ENCODE data around the gene BICDL2.

The BICDL2 gene

DNA sequence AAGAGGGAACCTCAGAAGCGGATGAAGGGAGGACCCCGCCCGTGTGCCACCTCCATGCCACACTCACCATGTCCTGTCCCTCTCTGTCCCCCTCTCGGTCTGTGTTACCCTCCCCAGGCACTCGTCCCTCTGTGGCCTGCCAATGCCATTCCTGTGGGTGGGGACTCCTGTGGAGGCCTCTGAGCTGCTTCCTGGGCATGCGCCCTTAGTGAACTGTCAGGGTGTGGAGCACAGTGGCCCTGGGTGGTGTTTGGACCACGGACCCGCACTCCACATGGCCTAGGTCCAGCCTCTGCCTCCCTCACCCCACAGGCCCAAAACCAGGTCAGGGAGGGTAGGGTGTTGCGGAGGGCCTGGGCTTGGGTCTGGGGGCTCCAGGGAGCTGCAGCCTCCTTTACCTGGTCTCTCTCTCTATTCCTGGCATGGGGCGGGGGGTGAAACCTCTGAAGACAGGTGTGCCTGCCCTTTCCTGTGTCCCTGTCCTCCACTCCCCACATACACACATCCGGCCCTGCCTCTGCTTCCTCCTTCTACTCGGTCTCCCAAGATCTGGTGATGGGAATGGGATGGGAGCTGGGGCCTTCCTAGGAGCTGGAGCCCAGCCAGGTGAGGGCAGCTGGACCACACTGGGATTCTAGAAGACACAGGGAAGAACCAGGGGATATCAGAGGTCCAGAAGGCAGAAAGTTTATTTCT, 45.0 kb downstream of the BICDL2 start:
- H3K9me3 ChIP-seq (ENCODE audit: control insufficient read depth in 2 of 2, low read length in 2 of 2) = no peaks in the 10 kb centered on the region
- no peaks in the 10 kb centered on the region for H3K36me3 ChIP-seq (ENCODE audit: control insufficient read depth in 2 of 2, insufficient read depth in 2 of 2, low read length in 2 of 2)
- H3K27ac ChIP-seq (ENCODE audit: low read length) = no peak overlapping the region
- no peak overlapping the region for H3K4me3 ChIP-seq (ENCODE audit: low read length in 2 of 2)
- no peak overlapping the region for H3K9ac ChIP-seq (ENCODE audit: low read length in 2 of 2)
- H3K4me1 ChIP-seq (ENCODE audit: control insufficient read depth, insufficient read depth, low read length) = no peaks in the 10 kb centered on the region
- H3K27me3 ChIP-seq (ENCODE audit: control insufficient read depth in 1 of 2, insufficient read depth in 2 of 2, low read length in 2 of 2) = peaks cover 5 to 6% of the 10 kb centered on the region in 2 donors

- Histone ChIP-seq H3K4me3 (ENCODE audit: low read length in 2 of 2) (no peak overlapping the region), H3K9me3 (ENCODE audit: control insufficient read depth in 2 of 2, low read length in 2 of 2) (no peaks in the 10 kb centered on the region), H3K27ac (ENCODE audit: low read length) (no peak overlapping the region), H3K36me3 (ENCODE audit: control insufficient read depth in 2 of 2, insufficient read depth in 2 of 2, low read length in 2 of 2) (no peaks in the 10 kb centered on the region), H3K9ac (ENCODE audit: low read length in 2 of 2) (no peak overlapping the region), H3K4me1 (ENCODE audit: control insufficient read depth, insufficient read depth, low read length) (no peaks in the 10 kb centered on the region), H3K27me3 (ENCODE audit: control insufficient read depth in 1 of 2, insufficient read depth in 2 of 2, low read length in 2 of 2) (peaks cover 5 to 6% of the 10 kb centered on the region in 2 donors)
Measured at GRCh38 chr16:2990891-2991290, 45.9 kb downstream of the BICDL2 start.

- Histone ChIP-seq H3K9ac (ENCODE audit: low read length in 2 of 2) (no peak overlapping the region), H3K4me1 (ENCODE audit: control insufficient read depth, insufficient read depth, low read length) (peaks cover 11% of the 10 kb centered on the region), H3K27ac (ENCODE audit: low read length) (no peak overlapping the region), H3K36me3 (ENCODE audit: control insufficient read depth in 2 of 2, insufficient read depth in 2 of 2, low read length in 2 of 2) (no peaks in the 10 kb centered on the region), H3K27me3 (ENCODE audit: control insufficient read depth in 1 of 2, insufficient read depth in 2 of 2, low read length in 2 of 2) (peaks cover 5 to 7% of the 10 kb centered on the region in 2 donors), H3K9me3 (ENCODE audit: control insufficient read depth in 2 of 2, low read length in 2 of 2) (no peaks in the 10 kb centered on the region), H3K4me3 (ENCODE audit: low read length in 2 of 2) (no peak overlapping the region)
Measured at GRCh38 chr16:2988590-2989099, 48.1 kb downstream of the BICDL2 start.

DNA sequence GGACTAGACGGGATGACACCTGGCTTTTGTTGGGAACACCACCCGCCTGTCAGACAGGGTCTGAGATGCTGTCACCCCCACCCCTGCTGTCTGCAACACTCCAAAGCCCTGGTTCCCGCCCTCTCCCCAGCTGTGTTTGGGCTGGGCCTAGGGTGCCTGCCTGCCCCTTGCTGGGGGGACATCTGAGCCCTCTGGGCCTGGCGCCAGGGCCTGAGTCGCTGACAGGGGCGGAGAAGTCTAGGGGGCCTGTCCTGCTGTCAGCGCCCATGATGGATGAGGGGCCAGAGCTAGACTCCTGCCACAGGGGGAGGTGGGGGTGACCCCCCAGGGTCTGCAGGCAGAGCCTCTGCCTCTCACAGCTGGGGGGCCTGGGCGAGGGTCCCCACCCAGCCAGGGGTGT, 48.9 kb downstream of the BICDL2 start:
- Histone ChIP-seq H3K27ac (ENCODE audit: low read length) (no peak overlapping the region), H3K4me1 (ENCODE audit: control insufficient read depth, insufficient read depth, low read length) (peaks cover 12% of the 10 kb centered on the region)

GRCh38 chr16:2987286-2987685, 49.5 kb downstream of the BICDL2 start:
- H3K27ac ChIP-seq (ENCODE audit: low read length) = no peak overlapping the region
- H3K4me3 ChIP-seq (ENCODE audit: low read length in 2 of 2) = no peak overlapping the region
- peaks cover 5 to 7% of the 10 kb centered on the region in 2 donors for H3K27me3 ChIP-seq (ENCODE audit: control insufficient read depth in 1 of 2, insufficient read depth in 2 of 2, low read length in 2 of 2)
- no peaks in the 10 kb centered on the region for H3K9me3 ChIP-seq (ENCODE audit: control insufficient read depth in 2 of 2, low read length in 2 of 2)
- H3K9ac ChIP-seq (ENCODE audit: low read length in 2 of 2) = no peak overlapping the region
- no peaks in the 10 kb centered on the region for H3K36me3 ChIP-seq (ENCODE audit: control insufficient read depth in 2 of 2, insufficient read depth in 2 of 2, low read length in 2 of 2)
- peaks cover 12% of the 10 kb centered on the region for H3K4me1 ChIP-seq (ENCODE audit: control insufficient read depth, insufficient read depth, low read length)

More for the DNA sequence above, 48.9 kb downstream of the BICDL2 start:
- Histone ChIP-seq H3K9ac (ENCODE audit: low read length in 2 of 2) (no peak overlapping the region), H3K27me3 (ENCODE audit: control insufficient read depth in 1 of 2, insufficient read depth in 2 of 2, low read length in 2 of 2) (peaks cover 5 to 7% of the 10 kb centered on the region in 2 donors), H3K9me3 (ENCODE audit: control insufficient read depth in 2 of 2, low read length in 2 of 2) (no peaks in the 10 kb centered on the region), H3K36me3 (ENCODE audit: control insufficient read depth in 2 of 2, insufficient read depth in 2 of 2, low read length in 2 of 2) (no peaks in the 10 kb centered on the region), H3K4me3 (ENCODE audit: low read length in 2 of 2) (no peak overlapping the region)

DNA sequence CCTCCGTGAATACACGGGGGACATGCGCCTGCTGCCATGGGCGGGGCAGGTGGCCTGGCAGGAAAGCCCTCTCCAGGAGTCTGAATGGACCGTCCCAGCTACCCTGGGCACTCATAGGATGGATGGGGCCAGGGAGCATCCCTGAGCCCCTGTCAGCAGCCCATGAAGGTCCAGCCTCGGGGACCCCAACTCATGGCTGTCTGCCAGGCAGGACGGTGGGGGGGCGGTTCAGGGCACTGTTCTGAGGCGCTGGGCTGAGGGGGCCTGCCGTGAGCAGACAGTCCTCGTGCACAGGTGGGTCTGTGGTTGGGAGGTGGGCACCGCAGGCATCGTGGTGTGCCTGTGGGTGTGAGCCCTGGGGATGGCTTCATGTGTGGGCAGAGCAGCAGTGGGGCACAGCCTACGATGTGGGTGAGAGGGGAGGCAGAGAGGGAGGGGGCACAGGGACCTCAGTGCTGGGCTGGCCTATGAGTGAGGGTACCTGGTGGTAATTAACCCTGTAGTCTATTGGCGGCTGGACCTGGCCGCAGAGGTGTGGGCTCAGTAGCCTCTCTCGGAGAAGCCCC, 50.0 kb downstream of the BICDL2 start:
- peaks cover 12% of the 10 kb centered on the region for H3K4me1 ChIP-seq (ENCODE audit: control insufficient read depth, insufficient read depth, low read length)
- no peak overlapping the region for H3K27ac ChIP-seq (ENCODE audit: low read length)
- H3K9ac ChIP-seq (ENCODE audit: low read length in 2 of 2) = no peak overlapping the region
- peaks cover 5 to 7% of the 10 kb centered on the region in 2 donors for H3K27me3 ChIP-seq (ENCODE audit: control insufficient read depth in 1 of 2, insufficient read depth in 2 of 2, low read length in 2 of 2)
- no peaks in the 10 kb centered on the region for H3K9me3 ChIP-seq (ENCODE audit: control insufficient read depth in 2 of 2, low read length in 2 of 2)
- H3K36me3 ChIP-seq (ENCODE audit: control insufficient read depth in 2 of 2, insufficient read depth in 2 of 2, low read length in 2 of 2) = no peaks in the 10 kb centered on the region
- no peak overlapping the region for H3K4me3 ChIP-seq (ENCODE audit: low read length in 2 of 2)

GRCh38 chr16:2985893-2986355, 50.8 kb downstream of the BICDL2 start:
- Histone ChIP-seq H3K27me3 (ENCODE audit: control insufficient read depth in 1 of 2, insufficient read depth in 2 of 2, low read length in 2 of 2) (peaks cover 5 to 7% of the 10 kb centered on the region in 2 donors), H3K27ac (ENCODE audit: low read length) (no peak overlapping the region), H3K4me3 (ENCODE audit: low read length in 2 of 2) (no peak overlapping the region), H3K9ac (ENCODE audit: low read length in 2 of 2) (no peak overlapping the region), H3K4me1 (ENCODE audit: control insufficient read depth, insufficient read depth, low read length) (peaks cover 16% of the 10 kb centered on the region), H3K36me3 (ENCODE audit: control insufficient read depth in 2 of 2, insufficient read depth in 2 of 2, low read length in 2 of 2) (no peaks in the 10 kb centered on the region), H3K9me3 (ENCODE audit: control insufficient read depth in 2 of 2, low read length in 2 of 2) (no peaks in the 10 kb centered on the region)

DNA sequence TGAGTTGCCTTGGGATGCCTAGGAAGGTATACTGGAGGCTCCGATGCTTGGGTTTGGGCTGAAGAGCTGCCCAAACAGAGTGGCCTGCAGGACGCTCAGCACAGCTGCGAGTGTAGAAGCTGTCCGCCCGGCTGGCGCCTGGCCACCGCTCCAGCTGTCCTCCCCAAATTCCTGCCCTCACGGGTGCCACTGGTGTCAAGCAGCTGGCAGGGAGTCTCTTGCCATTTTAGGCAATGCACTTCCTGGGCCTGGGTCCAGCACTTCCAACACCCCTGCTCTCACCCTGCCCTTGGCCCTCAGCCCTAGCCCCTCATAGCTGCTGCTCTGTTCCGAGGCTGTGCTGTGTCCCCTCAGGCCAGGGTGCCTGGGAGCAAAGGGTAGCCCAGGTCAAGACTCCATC, 51.3 kb downstream of the BICDL2 start:
- Histone ChIP-seq H3K4me1 (ENCODE audit: control insufficient read depth, insufficient read depth, low read length) (peaks cover 19% of the 10 kb centered on the region), H3K9me3 (ENCODE audit: control insufficient read depth in 2 of 2, low read length in 2 of 2) (no peaks in the 10 kb centered on the region), H3K9ac (ENCODE audit: low read length in 2 of 2) (no peak overlapping the region), H3K4me3 (ENCODE audit: low read length in 2 of 2) (no peak overlapping the region), H3K27me3 (ENCODE audit: control insufficient read depth in 1 of 2, insufficient read depth in 2 of 2, low read length in 2 of 2) (peaks cover 4 to 7% of the 10 kb centered on the region in 2 donors), H3K27ac (ENCODE audit: low read length) (no peak overlapping the region), H3K36me3 (ENCODE audit: control insufficient read depth in 2 of 2, insufficient read depth in 2 of 2, low read length in 2 of 2) (no peaks in the 10 kb centered on the region)

GRCh38 chr16:2983706-2984136, 53.0 kb downstream of the BICDL2 start:
- Histone ChIP-seq H3K9ac (ENCODE audit: low read length in 2 of 2) (no peak overlapping the region), H3K4me1 (ENCODE audit: control insufficient read depth, insufficient read depth, low read length) (peaks cover 25% of the 10 kb centered on the region), H3K4me3 (ENCODE audit: low read length in 2 of 2) (peak overlapping the region in 1 of 2 donors; percentile 29), H3K36me3 (ENCODE audit: control insufficient read depth in 2 of 2, insufficient read depth in 2 of 2, low read length in 2 of 2) (no peaks in the 10 kb centered on the region), H3K27ac (ENCODE audit: low read length) (no peak overlapping the region), H3K27me3 (ENCODE audit: control insufficient read depth in 1 of 2, insufficient read depth in 2 of 2, low read length in 2 of 2) (peaks cover 0 to 11% of the 10 kb centered on the region in 2 donors), H3K9me3 (ENCODE audit: control insufficient read depth in 2 of 2, low read length in 2 of 2) (no peaks in the 10 kb centered on the region)

DNA sequence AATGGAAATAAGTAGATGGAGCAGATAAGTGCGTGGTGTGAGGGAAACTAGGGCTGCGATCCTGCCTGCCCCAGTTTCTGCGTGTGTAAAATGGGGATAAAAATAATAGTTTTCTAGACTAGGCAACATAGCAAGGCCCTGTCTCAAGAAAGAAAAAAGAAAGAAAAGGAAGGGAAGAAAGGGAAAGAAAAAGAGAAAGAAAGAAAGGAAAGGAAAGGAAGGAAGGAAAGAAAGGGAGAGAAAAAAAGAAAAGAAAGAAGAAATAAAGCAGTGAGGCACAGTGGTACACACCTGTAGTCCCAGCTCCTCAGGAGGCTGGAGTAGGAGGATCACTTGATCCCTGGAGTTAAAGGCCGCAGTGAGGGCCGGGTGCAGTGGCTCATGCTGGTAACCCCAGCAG, 54.3 kb downstream of the BICDL2 start:
- Histone ChIP-seq H3K36me3 (ENCODE audit: control insufficient read depth in 2 of 2, insufficient read depth in 2 of 2, low read length in 2 of 2) (no peaks in the 10 kb centered on the region), H3K4me3 (ENCODE audit: low read length in 2 of 2) (no peak overlapping the region), H3K27ac (ENCODE audit: low read length) (no peak overlapping the region), H3K4me1 (ENCODE audit: control insufficient read depth, insufficient read depth, low read length) (peaks cover 25% of the 10 kb centered on the region), H3K9me3 (ENCODE audit: control insufficient read depth in 2 of 2, low read length in 2 of 2) (no peaks in the 10 kb centered on the region), H3K27me3 (ENCODE audit: control insufficient read depth in 1 of 2, insufficient read depth in 2 of 2, low read length in 2 of 2) (peaks cover 0 to 11% of the 10 kb centered on the region in 2 donors), H3K9ac (ENCODE audit: low read length in 2 of 2) (no peak overlapping the region)

GRCh38 chr16:2981899-2982250, 54.9 kb downstream of the BICDL2 start:
- H3K27ac ChIP-seq (ENCODE audit: low read length) = no peak overlapping the region
- H3K4me1 ChIP-seq (ENCODE audit: control insufficient read depth, insufficient read depth, low read length) = peaks cover 25% of the 10 kb centered on the region
- no peak overlapping the region for H3K9ac ChIP-seq (ENCODE audit: low read length in 2 of 2)
- H3K9me3 ChIP-seq (ENCODE audit: control insufficient read depth in 2 of 2, low read length in 2 of 2) = no peaks in the 10 kb centered on the region
- no peak overlapping the region for H3K4me3 ChIP-seq (ENCODE audit: low read length in 2 of 2)
- H3K27me3 ChIP-seq (ENCODE audit: control insufficient read depth in 1 of 2, insufficient read depth in 2 of 2, low read length in 2 of 2) = peaks cover 0 to 7% of the 10 kb centered on the region in 2 donors
- H3K36me3 ChIP-seq (ENCODE audit: control insufficient read depth in 2 of 2, insufficient read depth in 2 of 2, low read length in 2 of 2) = no peaks in the 10 kb centered on the region

Data from stomach smooth muscle (tissue), 2 donors.